Measurements from ENCODE around the gene COMMD4. TPM values are rescaled to one million over a fixed set of nuclear protein-coding genes. Genes with fewer than 3 reads are reported as not detected.
"Not testable (repeated sequence)": the region's sequence is repeated elsewhere in the genome, so short reads cannot be mapped to it uniquely, and the experiment has no call there.

The COMMD4 gene
- total RNA-seq: 41.5 TPM
- long read RNA-seq, transcript COMMD4-201 (8 exons, 1,067 nt): major isoform, 8 of 17 reads
- long read RNA-seq, partial matches to known transcripts: 6 of 17 reads
- long read RNA-seq, other reads (novel, unspliced or antisense): 1 of 17 reads

- peak; percentile 98 for DNase-seq (ENCODE audit: low spot score)
These were observed at the start of gene COMMD4 for GRCh38 chr15:75335705-75336355. COMMD4 (plus strand) TSS chr15:75336063; CDS start chr15:75336090, 27 bp downstream.

GRCh38 chr15:75293660-75294059 lies 42.2 kb upstream of the COMMD4 start:
- DNase-seq (ENCODE audit: low spot score): not testable (repeated sequence)

- DNase-seq (ENCODE audit: low spot score): not testable (repeated sequence)
These were observed 37.1 kb upstream of the COMMD4 start for GRCh38 chr15:75298541-75299310.

- not testable (repeated sequence) for DNase-seq (ENCODE audit: low spot score)
These were observed 36.6 kb upstream of the COMMD4 start for GRCh38 chr15:75299311-75299688.

- DNase-seq (ENCODE audit: low spot score): not testable (repeated sequence)
These were observed 35.8 kb upstream of the COMMD4 start for GRCh38 chr15:75300026-75300425.

GRCh38 chr15:75302318-75302717 lies 33.5 kb upstream of the COMMD4 start:
- no peak for DNase-seq (ENCODE audit: low spot score)

GRCh38 chr15:75302753-75303152 lies 33.1 kb upstream of the COMMD4 start:
- DNase-seq (ENCODE audit: low spot score): not testable (repeated sequence)

GRCh38 chr15:75306188-75306587 lies 29.7 kb upstream of the COMMD4 start:
- no peak for DNase-seq (ENCODE audit: low spot score)

- DNase-seq (ENCODE audit: low spot score): no peak
These were observed 28.0 kb upstream of the COMMD4 start for GRCh38 chr15:75307778-75308390.

- no peak for DNase-seq (ENCODE audit: low spot score)
These were observed 26.2 kb upstream of the COMMD4 start for GRCh38 chr15:75309711-75310110.

- DNase-seq (ENCODE audit: low spot score): not testable (repeated sequence)
These were observed 23.3 kb upstream of the COMMD4 start for GRCh38 chr15:75312548-75312947.

GRCh38 chr15:75313116-75313845 lies 22.6 kb upstream of the COMMD4 start:
- DNase-seq (ENCODE audit: low spot score): no peak

GRCh38 chr15:75314552-75315290 lies 21.1 kb upstream of the COMMD4 start:
- no peak for DNase-seq (ENCODE audit: low spot score)

- DNase-seq (ENCODE audit: low spot score): not testable (repeated sequence)
These were observed 16.5 kb upstream of the COMMD4 start for GRCh38 chr15:75319231-75319897.

GRCh38 chr15:75321711-75322110 lies 14.2 kb upstream of the COMMD4 start:
- DNase-seq (ENCODE audit: low spot score): peak; percentile 1

- DNase-seq (ENCODE audit: low spot score): no peak
These were observed 9.9 kb upstream of the COMMD4 start for GRCh38 chr15:75325922-75326321.

GRCh38 chr15:75327005-75327404 lies 8.9 kb upstream of the COMMD4 start:
- no peak for DNase-seq (ENCODE audit: low spot score)

GRCh38 chr15:75327491-75327890 lies 8.4 kb upstream of the COMMD4 start:
- no peak for DNase-seq (ENCODE audit: low spot score)

GRCh38 chr15:75328493-75329314 lies 7.2 kb upstream of the COMMD4 start:
- DNase-seq (ENCODE audit: low spot score): no peak

Measured in mesenteric fat pad (tissue), 1 donor.